SK-N-MC (cell line): ENCODE results near the gene MKRN2OS.

Source experiments
- DNase-seq: peaks from one replicate; pipeline ENCODE4 v3.0.0-alpha.2; 2011; ENCODE audit warnings: low read depth, low spot score
- H3K27ac ChIP-seq: fragments of 200-600 bp; sonication (generic); 2 replicates; pipeline ENCODE4 v1.5.1; 2016; ENCODE audit warnings: mixed run types
- H3K36me3 ChIP-seq: fragments of 200-600 bp; sonication (generic); 2 replicates; pipeline ENCODE4 v1.6.1; 2017; ENCODE audit warnings: antibody characterized with exemption, low read length, mixed read lengths; ENCODE audit not compliant: insufficient read depth
- H3K4me3 ChIP-seq: fragments of 200-600 bp; sonication (generic); 2 replicates; pipeline ENCODE4 v1.5.1; 2016
- H3K9ac ChIP-seq: fragments of 200-600 bp; sonication (generic); 2 replicates; pipeline ENCODE4 v1.8.0; 2017; ENCODE audit warnings: mixed run types, mixed read lengths; ENCODE audit not compliant: insufficient read length
- H3K9me3 ChIP-seq: fragments of 200-600 bp; sonication (generic); 2 replicates; pipeline ENCODE4 v1.6.1; 2017; ENCODE audit warnings: low read depth, mild to moderate bottlenecking, antibody characterized with exemption, low read length, moderate library complexity, mixed read lengths
- EZH2 ChIP-seq: fragments of 200-600 bp; sonication (generic); IDR thresholded peaks from one replicate; pipeline ENCODE4 v1.6.1; 2017; ENCODE audit warnings: antibody characterized with exemption
- FOXP2 ChIP-seq: optimal IDR thresholded peaks from 2 replicates; pipeline ENCODE3; 2011; ENCODE audit warnings: mild to moderate bottlenecking, moderate library complexity; ENCODE audit not compliant: insufficient read depth; ENCODE audit errors: extremely low read length, control extremely low read depth
- POLR2AphosphoS5 ChIP-seq: IDR thresholded peaks from 2 replicates; pipeline ENCODE4 v1.6.1; 2012; ENCODE audit warnings: mild to moderate bottlenecking, low read depth, low read length, borderline replicate concordance

The MKRN2OS gene

GRCh38 chr3:12503126-12503957 is 42.0 kb downstream of the MKRN2OS start:
- no peak for TF ChIP-seq FOXP2
- no peak for TF ChIP-seq POLR2AphosphoS5
- no peak for TF ChIP-seq EZH2
- peaks cover 8% of the 10 kb centered on the region; the same call in 1 of the 2 replicates for H3K36me3 ChIP-seq

GRCh38 chr3:12501360-12502020 is 43.8 kb downstream of the MKRN2OS start:
- no peak overlapping the region for H3K4me3 ChIP-seq
- no peak overlapping the region for H3K27ac ChIP-seq
- DNase-seq = no peak
- TF ChIP-seq POLR2AphosphoS5 = no peak
- peaks cover 8% of the 10 kb centered on the region; the same call in 1 of the 2 replicates for H3K36me3 ChIP-seq
- H3K9me3 ChIP-seq = no peaks in the 10 kb centered on the region
- no peak overlapping the region for H3K9ac ChIP-seq

More at GRCh38 chr3:12503126-12503957, 42.0 kb downstream of the MKRN2OS start:
- Histone ChIP-seq H3K27ac (no peak overlapping the region), H3K9me3 (no peaks in the 10 kb centered on the region), H3K9ac (no peak overlapping the region), H3K4me3 (no peak overlapping the region)
- DNase-seq = no peak

- DNase-seq = no peak
- Histone ChIP-seq H3K4me3 (no peak overlapping the region), H3K27ac (no peak overlapping the region), H3K36me3 (peaks cover 12% of the 10 kb centered on the region; the same call in 1 of the 2 replicates), H3K9ac (no peak overlapping the region), H3K9me3 (no peaks in the 10 kb centered on the region)
- no peak for TF ChIP-seq POLR2AphosphoS5
- no peak for TF ChIP-seq EZH2
- no peak for TF ChIP-seq FOXP2
These were observed 45.8 kb downstream of the MKRN2OS start for GRCh38 chr3:12499474-12499873.

GRCh38 chr3:12496453-12496761 is 48.9 kb downstream of the MKRN2OS start:
- no peak for DNase-seq
- Histone ChIP-seq H3K9me3 (no peaks in the 10 kb centered on the region), H3K36me3 (peaks cover 11% of the 10 kb centered on the region; the same call in 1 of the 2 replicates)

GRCh38 chr3:12495749-12496452 is 49.4 kb downstream of the MKRN2OS start:
- Histone ChIP-seq H3K4me3 (no peak overlapping the region), H3K9ac (no peak overlapping the region), H3K27ac (no peak overlapping the region), H3K36me3 (peaks cover 9% of the 10 kb centered on the region; the same call in 1 of the 2 replicates), H3K9me3 (no peaks in the 10 kb centered on the region)
- TF ChIP-seq FOXP2 (no peak), POLR2AphosphoS5 (no peak), EZH2 (no peak)
- DNase-seq = no peak

More at GRCh38 chr3:12496453-12496761, 48.9 kb downstream of the MKRN2OS start:
- H3K4me3 ChIP-seq = no peak overlapping the region
- H3K27ac ChIP-seq = no peak overlapping the region
- TF ChIP-seq POLR2AphosphoS5 (no peak), FOXP2 (no peak), EZH2 (no peak)
- H3K9ac ChIP-seq = no peak overlapping the region

GRCh38 chr3:12490547-12490946 is 54.8 kb downstream of the MKRN2OS start:
- Histone ChIP-seq H3K36me3 (peaks cover 3% of the 10 kb centered on the region; the same call in 1 of the 2 replicates), H3K4me3 (no peak overlapping the region), H3K9me3 (no peaks in the 10 kb centered on the region), H3K9ac (no peak overlapping the region), H3K27ac (no peak overlapping the region)
- DNase-seq = no peak
- TF ChIP-seq EZH2 (no peak), POLR2AphosphoS5 (no peak), FOXP2 (no peak)

GRCh38 chr3:12489832-12490231 is 55.5 kb downstream of the MKRN2OS start:
- no peaks in the 10 kb centered on the region for H3K9me3 ChIP-seq
- H3K27ac ChIP-seq = no peak overlapping the region
- TF ChIP-seq EZH2 = no peak
- TF ChIP-seq POLR2AphosphoS5 = no peak
- TF ChIP-seq FOXP2 = no peak
- no peak for DNase-seq
- no peak overlapping the region for H3K4me3 ChIP-seq
- peaks cover 3% of the 10 kb centered on the region; the same call in 1 of the 2 replicates for H3K36me3 ChIP-seq
- H3K9ac ChIP-seq = no peak overlapping the region
